ENCODE measurements around the gene MNX1. TPM values are rescaled to one million over a fixed set of nuclear protein-coding genes. Genes with fewer than 3 reads are reported as not detected.
A peak's percentile ranks its signal among the peaks of the same experiment; 100 is the strongest.

The MNX1 gene
- total RNA-seq, 1 donor from 2014 or later, result not detected

DNA sequence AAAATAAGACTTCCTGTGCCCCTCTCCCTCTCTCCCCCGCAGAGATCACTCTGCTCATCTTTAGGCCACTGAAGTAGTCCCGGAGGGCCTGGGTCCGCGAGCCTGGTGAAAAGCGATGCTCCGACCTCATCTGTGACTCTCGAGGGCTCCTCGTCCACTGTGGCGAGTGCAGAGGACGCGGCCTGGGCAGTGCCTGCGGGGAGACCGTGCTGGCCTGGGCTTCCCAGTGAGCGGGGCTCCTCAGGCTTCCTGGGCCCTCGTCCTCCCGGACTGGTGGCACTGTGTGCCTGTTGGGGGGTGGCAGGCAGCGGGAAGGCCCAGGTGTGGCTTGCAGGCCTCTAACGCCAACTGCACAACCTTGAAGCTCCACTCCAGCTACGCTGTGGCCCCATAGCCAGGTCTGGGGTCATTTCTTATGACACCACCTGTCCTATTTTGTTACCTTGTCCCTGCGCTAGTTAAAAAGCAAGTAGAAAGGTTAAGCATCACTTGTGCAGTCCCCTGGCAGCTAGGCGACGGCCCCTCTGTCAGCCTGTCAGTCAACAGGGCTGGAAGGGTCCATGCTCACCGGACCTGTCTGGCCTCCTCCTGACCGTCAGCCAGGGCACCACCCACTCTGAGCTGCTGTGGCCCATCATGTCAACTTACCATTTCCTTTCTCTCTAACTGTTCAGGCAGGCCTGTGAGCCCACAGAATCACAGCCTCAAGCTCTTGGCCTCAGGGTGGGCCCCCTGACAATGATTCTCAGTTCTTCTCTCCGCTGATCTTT, 20.5 kb downstream of the MNX1 start:
- no peak for ATAC-seq
- peak; percentile 35 for DNase-seq (ENCODE audit: missing footprints)
- intact Hi-C loops (cut with DNase I), result no loop called here

DNA sequence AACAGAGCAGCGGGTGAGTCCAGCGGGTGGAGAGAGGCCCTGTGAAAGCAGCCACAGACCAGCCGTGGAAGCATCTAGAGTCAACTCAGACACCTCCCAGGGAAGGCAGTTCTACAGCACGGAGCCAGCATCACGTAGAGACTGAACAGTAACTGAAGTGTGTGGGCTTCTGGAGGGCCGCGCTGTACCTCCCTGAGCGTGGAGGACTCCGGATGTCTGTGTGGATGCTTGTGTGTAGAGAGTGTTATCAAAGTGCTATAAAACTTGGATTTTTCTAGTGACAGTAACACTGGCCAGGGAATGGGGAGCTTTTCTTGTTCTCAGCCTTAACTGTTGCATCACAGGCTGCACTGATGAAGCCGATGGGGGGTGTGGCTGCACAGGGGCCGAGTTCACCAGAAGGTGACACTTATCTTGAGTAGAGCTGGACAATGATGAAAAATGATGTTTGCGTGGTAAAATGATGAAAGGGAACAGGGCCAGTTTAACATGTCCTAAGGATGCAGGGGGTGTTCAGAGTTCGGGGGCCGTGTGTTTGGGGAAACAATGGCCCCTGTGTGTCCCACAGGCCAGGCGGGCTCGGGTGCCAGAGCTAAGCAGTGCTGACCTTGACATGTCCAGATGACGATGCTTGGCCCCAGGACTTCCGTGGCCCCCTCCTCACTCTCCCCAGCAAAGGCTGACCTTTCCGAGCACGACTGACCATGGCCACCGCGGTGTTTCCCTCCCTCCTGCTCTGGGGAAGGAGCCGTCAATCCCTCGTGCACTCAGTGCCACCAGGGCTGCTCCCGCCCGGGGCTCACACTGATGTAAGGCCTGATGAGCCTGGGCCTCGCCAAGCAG, 21.9 kb downstream of the MNX1 start:
- ATAC-seq (no peak), DNase-seq (ENCODE audit: missing footprints) (no peak)
- intact Hi-C loops (cut with DNase I), result no loop called here

DNA sequence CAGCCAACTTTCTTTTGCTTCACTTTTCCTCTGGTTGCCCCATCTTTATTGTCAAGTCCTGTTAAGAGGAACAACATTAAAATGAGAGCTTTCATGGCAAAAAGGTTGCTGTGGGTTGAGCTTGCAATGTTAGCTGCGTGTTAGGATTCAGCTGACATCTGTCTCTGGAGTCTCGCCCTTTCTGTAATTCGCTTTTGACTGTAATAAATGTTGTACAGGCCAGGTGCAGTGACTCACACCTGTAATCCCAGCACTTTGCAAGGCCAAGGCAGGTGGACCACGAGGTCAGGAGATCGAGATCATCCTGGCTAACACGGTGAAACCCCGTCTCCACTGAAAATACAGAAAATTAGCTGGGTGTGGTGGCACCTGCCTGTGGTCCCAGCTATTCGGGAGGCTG, 24.1 kb downstream of the MNX1 start:
- intact Hi-C loops (cut with DNase I), result no loop called here
- ATAC-seq (no peak), DNase-seq (ENCODE audit: missing footprints) (no peak)

DNA sequence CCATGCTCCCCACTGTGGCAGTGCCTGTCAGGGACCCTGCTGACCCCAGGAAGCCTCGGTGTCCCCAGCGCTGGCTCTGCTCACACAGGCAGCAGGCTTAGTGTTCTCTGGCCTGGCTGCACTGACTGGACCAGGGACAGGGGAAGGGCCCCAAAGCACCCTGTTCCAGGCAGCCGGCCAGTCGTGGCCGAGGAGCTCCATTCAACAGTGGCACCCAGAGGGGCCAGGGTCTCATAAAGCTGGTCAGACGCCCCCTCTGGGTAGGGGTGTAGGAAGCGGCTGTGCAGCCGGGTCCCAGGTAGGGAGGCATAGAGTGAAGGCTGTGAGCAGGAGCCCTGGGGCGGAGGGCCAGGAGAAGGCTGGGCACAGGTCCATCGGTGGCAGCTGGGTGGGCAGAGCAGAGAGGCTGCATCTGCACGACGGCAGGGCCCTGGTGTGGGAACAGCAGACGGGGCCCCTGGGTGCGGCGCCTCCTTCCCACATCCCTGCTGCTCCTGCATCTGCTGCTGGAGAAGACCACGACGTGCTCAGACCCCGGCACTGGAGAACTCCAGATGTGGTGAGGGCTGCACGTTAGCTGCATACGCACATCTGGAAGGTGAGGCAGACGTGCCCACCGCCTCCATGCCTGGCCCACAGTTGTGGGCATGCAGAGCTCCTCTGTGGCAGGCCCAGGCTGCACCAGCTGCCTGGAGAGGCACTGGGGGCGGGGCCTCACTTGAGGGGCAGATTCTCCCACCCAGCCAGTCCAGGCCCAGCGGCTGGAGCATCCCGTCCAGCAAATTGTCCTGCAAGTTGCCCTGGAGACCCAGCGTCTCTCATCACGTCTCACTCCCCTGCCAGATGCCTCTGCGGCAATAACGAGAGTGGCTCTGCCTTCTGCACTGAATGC, 25.1 kb downstream of the MNX1 start:
- intact Hi-C loops (cut with DNase I), result no loop called here
- DNase-seq (ENCODE audit: missing footprints), result peak; percentile 66
- ATAC-seq, result no peak

DNA sequence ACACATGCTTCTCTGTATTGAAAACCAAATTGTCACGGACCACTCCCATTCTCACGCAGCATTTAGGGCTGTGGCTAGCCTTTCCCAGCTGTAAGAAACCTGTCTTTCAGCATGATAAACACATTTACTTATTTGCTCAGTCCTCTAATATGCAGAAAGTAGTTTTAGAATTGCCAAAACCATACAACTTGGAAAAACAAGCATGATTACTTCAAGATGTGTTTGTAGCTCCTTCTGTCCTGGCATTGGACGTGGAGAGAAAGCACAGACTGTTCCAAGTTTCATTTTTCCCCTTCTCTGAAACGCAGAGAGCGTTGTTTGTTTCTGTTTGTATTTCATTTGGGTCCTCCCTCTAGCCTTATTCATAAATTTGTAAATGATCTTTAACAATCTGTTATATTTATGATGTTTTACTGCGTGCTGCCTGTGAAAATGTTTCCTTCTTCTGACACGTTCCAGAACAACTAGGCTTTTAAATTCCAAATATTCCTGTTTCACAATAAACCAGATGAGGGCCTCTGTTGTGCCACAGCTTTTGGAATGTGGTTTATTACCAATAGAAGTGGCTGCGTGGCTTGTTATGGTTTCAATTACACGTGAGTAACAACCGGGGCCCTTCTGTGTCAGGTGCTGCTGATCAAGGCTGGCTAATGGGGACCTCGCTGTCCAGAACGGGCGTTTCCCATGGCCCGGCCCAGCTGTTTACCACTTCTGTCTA, 26.1 kb downstream of the MNX1 start:
- ATAC-seq, result no peak
- no peak for DNase-seq (ENCODE audit: missing footprints)
- intact Hi-C loops (cut with DNase I), result no loop called here

DNA sequence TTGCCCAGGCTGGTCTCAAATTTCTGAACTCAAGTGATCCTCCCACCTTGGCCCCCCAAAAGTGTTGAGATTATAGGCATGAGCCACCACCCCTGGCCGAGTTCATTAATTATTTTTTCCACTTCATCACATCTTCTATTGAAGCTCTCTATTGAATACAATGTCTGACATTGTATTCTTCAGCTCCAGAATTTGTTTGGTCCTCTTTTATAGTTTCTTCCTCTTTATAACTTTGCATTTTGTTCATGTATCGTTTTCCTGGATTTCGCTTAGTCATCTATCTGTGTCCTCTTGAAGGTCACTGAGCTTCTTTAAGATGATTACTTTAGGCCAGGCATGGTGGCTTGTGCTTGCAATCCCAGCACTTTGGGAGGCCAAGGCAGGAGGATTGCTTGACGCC, 30.8 kb downstream of the MNX1 start:
- intact Hi-C loops (cut with DNase I), result no loop called here
- DNase-seq (ENCODE audit: missing footprints), result no peak
- ATAC-seq, result no peak

DNA sequence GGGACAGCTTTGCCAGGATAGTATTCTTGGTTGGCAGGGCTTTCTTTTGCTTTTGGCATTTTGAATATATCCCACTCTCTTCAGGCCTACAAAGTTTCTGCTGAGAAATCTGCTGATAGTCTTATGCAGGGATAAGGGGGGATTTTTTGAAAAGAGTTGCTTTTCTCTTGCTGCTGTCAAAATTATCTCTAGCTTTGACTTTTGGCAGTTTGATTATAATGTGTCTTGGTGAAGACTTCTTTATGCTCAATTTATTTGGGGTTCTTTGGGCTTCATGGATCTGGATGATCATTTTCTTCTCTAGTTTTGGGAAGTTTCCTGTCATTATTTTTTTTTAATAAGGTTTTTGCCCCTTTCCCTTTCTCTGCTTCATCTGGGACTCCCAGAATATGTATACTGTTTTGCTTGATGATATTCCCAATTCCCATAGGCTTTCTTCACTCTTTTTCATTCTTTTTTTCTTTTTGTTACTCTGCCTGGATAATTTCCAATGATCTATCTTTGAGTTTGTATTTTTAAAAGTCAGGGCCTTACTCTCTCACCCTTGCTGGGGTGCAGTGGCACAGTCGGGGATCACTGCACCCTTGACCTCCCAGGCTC, 31.4 kb downstream of the MNX1 start:
- intact Hi-C loops (cut with DNase I), result no loop called here
- ATAC-seq, result no peak

DNA sequence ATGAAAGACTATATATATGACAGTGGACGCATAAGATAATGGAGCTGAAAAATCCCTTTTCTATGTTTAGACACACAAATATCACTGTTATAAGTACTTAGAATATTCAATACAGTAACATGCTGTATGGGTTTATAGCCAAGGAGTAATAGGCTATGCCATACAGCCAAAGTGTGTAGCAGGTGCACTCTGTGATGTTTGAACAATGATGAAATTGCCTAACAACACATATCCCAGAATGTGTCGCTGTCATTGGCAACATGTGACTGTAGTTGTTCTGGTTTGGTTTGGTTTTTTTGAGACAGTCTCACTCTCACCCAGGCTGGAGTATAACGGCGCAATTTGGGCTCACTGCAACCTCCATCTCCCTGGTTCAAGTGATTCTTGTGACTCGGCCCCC, 34.8 kb downstream of the MNX1 start:
- DNase-seq (ENCODE audit: missing footprints) (no peak), ATAC-seq (no peak)
- intact Hi-C loops (cut with DNase I), result no loop called here

More for the DNA sequence above, 31.4 kb downstream of the MNX1 start:
- DNase-seq (ENCODE audit: missing footprints), result no peak

DNA sequence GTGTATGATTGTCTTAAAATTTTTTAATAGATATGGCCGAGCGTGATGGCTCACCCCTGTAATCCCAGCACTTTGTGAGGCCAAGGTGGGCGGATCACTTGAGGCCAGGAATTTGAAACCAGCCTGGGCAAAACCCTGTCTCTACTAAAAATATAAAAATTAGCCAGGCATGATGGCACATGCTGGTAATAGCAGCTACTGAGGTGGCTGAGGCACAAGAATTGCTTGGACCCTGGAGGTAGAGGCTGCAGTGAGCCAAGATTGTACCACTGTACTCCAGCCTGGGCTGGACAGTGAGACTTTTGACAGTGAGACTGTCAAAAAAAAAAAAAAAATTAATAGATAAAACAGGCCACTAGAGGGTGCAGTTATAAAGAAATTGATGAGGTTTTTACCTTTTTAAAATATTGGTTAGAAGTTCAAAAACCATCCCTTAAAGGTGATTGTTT, 40.5 kb downstream of the MNX1 start:
- intact Hi-C loops (cut with DNase I), result loop anchor here (5.0 kb wide), 1 partner anchor 302 kb away; no protein-coding TSS in a partner anchor
- ATAC-seq (no peak), DNase-seq (ENCODE audit: missing footprints) (no peak)

DNA sequence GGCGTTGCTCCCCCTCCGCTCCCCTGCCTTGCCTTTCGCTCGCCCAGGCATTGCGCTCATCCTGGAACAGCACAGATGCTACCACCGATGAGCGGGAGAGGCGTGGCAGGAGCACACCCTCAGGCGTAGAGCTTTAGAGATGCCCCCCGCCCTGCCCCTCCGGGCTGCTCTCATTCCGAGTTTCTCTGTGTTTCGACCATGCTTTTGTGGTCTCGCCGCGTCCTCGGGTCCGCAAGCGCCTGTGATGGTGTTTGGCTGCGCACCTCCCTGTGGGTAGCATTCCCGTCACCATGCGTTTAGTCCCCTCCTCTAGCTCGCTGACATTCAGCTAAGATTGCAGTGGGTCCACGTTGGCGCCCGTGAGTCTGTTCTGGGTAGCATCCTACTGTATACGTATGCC, 42.3 kb downstream of the MNX1 start:
- ATAC-seq (no peak), DNase-seq (ENCODE audit: missing footprints) (no peak)
- intact Hi-C loops (cut with DNase I), result no loop called here

DNA sequence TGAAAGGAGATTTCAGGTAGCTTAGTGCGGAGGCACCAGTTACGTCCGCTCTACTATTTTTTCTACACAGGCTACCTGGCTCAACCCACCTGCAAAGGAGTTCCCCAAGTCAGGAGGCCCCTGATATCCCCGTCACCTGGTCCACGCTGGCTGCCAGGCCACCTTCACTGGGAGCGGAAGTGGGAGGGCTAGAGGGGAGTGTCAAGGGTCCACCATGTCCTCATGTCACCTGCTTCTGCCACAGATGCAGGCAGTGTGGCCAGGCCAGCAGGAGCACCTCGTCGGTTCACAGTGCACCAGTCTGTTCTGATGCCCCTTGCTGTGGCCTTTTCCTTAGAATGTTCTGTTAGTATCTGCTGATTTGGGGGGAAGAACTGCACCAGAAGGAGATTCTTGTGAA, 44.1 kb downstream of the MNX1 start:
- DNase-seq (ENCODE audit: missing footprints), result no peak
- ATAC-seq, result no peak
- intact Hi-C loops (cut with DNase I), result no loop called here

DNA sequence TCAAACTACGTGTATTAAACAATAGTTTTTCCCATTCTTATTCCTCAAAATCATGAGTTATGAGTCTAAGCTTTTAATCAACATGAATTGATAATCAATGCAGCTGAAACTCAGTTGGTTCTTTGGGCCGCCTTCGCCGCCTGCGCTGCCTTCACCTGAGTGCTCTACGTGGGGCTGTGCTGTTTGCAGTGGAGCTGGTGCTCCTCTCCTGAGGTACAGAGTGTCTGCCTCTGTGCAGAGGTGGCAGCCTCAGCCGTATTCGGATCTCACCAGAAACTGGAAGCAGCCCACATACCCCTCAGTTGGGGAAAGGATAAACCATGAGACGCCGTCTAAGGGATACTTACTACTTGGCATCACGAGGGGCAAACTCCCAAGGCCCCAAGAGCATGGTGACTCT, 45.5 kb downstream of the MNX1 start:
- intact Hi-C loops (cut with DNase I), result no loop called here
- DNase-seq (ENCODE audit: missing footprints) (no peak), ATAC-seq (no peak)

DNA sequence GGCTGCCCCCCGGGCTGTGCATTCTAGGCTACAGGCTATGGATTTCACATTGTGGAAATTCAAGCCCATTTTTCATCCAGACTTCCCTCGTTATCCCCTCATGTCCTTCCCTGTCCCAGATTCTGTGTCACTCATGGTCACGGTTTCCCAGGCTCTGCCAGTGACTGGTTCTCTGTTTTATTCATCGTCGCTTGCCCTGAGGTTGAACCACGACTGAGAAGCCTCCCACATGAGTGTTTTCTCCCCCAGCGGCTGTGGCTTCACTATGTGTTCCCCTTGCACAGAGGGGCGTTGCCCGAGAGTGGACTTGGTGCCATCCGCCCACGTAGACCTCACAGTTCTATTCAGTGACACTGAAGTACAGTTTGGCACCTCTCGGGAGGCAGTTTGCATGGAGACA, 47.0 kb downstream of the MNX1 start:
- intact Hi-C loops (cut with DNase I), result no loop called here
- no peak for DNase-seq (ENCODE audit: missing footprints)

DNA sequence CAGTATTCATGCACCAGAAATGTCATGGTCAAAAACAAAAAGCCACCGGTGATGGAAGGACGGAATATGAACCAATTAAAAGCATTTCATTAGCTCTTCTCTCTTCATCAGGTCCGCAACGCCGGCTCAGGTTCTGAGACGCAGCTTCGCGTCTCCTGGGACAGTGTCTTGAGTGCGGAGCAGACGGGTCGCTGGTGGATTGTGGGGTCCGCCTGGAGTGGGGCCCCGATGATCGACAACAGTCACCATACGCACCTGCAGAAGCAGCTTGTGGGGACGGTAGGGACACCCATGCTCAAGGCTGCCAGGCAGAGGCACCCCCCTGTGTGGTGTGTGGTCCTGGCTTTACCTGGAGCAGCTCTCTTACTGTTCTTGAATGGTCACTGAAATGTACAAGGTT, 47.6 kb downstream of the MNX1 start:
- no peak for ATAC-seq

More for the DNA sequence above, 47.0 kb downstream of the MNX1 start:
- no peak for ATAC-seq

DNA sequence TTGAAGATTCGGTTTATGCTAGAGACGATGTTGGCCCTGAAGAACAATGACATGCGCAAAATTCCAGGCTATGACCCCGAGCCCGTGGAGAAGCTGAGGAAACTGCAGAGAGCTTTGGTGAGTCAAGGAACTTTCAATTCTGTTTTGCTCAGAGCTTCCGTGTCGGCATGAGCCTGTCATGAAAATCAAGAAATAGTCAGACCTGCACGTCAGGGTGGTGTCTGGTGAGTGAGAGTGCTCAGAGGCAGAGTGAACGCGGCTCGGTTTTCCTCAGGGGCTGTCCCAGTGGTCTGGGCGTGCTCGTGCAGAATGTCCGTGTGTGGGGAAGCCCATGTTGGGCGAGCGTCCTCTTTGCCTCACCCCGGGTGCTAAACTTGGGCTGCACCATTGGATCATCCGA, 48.3 kb downstream of the MNX1 start:
- intact Hi-C loops (cut with DNase I), result no loop called here
- ATAC-seq (no peak), DNase-seq (ENCODE audit: missing footprints) (no peak)

More for the DNA sequence above, 47.6 kb downstream of the MNX1 start:
- intact Hi-C loops (cut with DNase I), result no loop called here
- DNase-seq (ENCODE audit: missing footprints), result no peak

DNA sequence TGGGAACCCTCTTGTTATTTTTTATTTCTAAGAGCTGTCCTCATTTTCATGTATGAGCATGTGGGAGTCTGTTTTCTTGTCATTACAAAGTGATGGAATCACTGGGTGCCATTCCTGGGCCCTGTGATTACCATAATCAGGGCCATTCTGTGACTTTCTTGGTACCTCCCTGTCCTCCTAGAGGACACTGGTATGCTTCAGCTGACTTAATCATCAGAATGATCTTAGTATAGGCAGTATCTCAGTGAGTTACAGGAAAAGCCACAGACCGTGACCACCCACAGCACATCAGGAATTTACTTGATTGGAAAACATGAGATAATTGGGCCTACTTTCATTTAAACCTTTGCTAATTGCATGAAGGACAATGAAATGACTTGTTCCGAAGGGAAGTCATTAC, 53.7 kb downstream of the MNX1 start:
- no peak for ATAC-seq
- intact Hi-C loops (cut with DNase I), result no loop called here
- DNase-seq (ENCODE audit: missing footprints), result no peak

DNA sequence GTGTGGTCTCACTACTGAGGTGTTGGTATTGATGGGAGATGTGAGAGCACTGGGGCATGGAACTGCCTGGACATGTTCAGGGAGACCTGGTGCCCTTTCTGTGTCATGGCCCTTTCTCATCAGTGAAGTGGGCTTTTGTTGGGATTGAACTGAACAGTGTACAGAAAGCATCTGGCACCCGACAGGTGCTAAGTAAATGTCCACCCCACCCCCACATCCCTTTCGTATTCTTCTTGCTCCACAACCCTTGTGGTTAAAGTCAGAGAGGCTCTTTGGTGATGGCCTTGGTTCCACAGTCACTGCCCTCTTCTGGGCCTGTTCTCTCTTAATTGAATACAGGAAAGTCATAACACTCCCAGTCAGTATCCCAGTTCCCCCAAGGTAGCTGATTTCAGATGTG, 55.5 kb downstream of the MNX1 start:
- intact Hi-C loops (cut with DNase I), result no loop called here
- ATAC-seq, result no peak
- no peak for DNase-seq (ENCODE audit: missing footprints)
